Keratinocyte (primary cell): ENCODE measurements around the gene PTPN20. TPM values are rescaled to one million over a fixed set of nuclear protein-coding genes. Genes with fewer than 3 reads are reported as not detected.
"Not testable (repeated sequence)": the region's sequence is repeated elsewhere in the genome, so short reads cannot be mapped to it uniquely, and the experiment has no call there.

ENCODE experiments used
- DNase-seq: peaks from one replicate; pipeline ENCODE4 v3.0.0-alpha.2; 2011; ENCODE audit warnings: low read depth, missing footprints, low spot score
- FAIRE-seq: peaks from 2 replicates; lab custom pipeline; 2011; peaks lifted over from hg19 to GRCh38; lab: Jason Lieb, UNC
- H2AFZ ChIP-seq: 2 replicates; pipeline ENCODE4 v1.6.0; 2012; ENCODE audit warnings: low read length, control low read depth, inconsistent platforms; ENCODE audit not compliant: control insufficient read depth
- H3K27ac ChIP-seq: 2 replicates; pipeline ENCODE4 v1.5.1; 2011; ENCODE audit warnings: low read length; ENCODE audit not compliant: control insufficient read depth, insufficient read depth
- H3K27me3 ChIP-seq: 3 replicates; pipeline ENCODE4 v1.6.0; 2011; ENCODE audit warnings: low read length; ENCODE audit not compliant: control insufficient read depth, insufficient read depth; ENCODE audit errors: extremely low read depth
- H3K36me3 ChIP-seq, 2 experiments: 2 replicates in 1 of 2; 3 replicates in 1 of 2; pipeline ENCODE4 v1.5.1; 2011; ENCODE audit warnings: low read length in 2 of 2, mild to moderate bottlenecking in 1 of 2; ENCODE audit not compliant: control insufficient read depth in 2 of 2, insufficient read depth in 2 of 2; ENCODE audit errors: extremely low read depth in 1 of 2
- H3K4me1 ChIP-seq: 3 replicates; pipeline ENCODE4 v1.5.1; 2011; ENCODE audit warnings: low read length; ENCODE audit not compliant: control insufficient read depth, insufficient read depth; ENCODE audit errors: extremely low read depth
- H3K4me2 ChIP-seq: 3 replicates; pipeline ENCODE4 v1.6.0; 2011; ENCODE audit warnings: low read depth, low read length; ENCODE audit not compliant: control insufficient read depth, insufficient read depth; ENCODE audit errors: extremely low read depth
- H3K4me3 ChIP-seq, 3 experiments: fragments of 200-600 bp in 1 of 3; sonication (generic) in 1 of 3; 2 replicates in 2 of 3; 3 replicates in 1 of 3; pipeline ENCODE4 v1.5.1; 2011 to 2016; ENCODE audit warnings: low read length in 3 of 3, mild to moderate bottlenecking in 3 of 3, control low read depth in 2 of 3, inconsistent platforms in 1 of 3, low read depth in 1 of 3, mixed read lengths in 1 of 3, mixed run types in 1 of 3, moderate library complexity in 1 of 3; ENCODE audit not compliant: control insufficient read depth in 2 of 3, insufficient read depth in 2 of 3; ENCODE audit errors: extremely low read depth in 1 of 3
- H3K79me2 ChIP-seq: 2 replicates; pipeline ENCODE4 v1.6.0; 2012; ENCODE audit warnings: low read length; ENCODE audit not compliant: control insufficient read depth, insufficient read depth
- H3K9ac ChIP-seq: 3 replicates; pipeline ENCODE4 v1.6.0; 2011; ENCODE audit warnings: low read length; ENCODE audit not compliant: control insufficient read depth, insufficient read depth; ENCODE audit errors: extremely low read depth
- H3K9me1 ChIP-seq: 3 replicates; pipeline ENCODE4 v1.6.0; 2011; ENCODE audit warnings: low read length; ENCODE audit not compliant: control insufficient read depth, insufficient read depth; ENCODE audit errors: extremely low read depth
- H3K9me3 ChIP-seq: 2 replicates; pipeline ENCODE4 v1.5.1; 2012; ENCODE audit warnings: low read depth, low read length; ENCODE audit not compliant: control insufficient read depth
- H4K20me1 ChIP-seq: 3 replicates; pipeline ENCODE4 v1.6.0; 2011; ENCODE audit warnings: low read length; ENCODE audit not compliant: control insufficient read depth, insufficient read depth; ENCODE audit errors: extremely low read depth
- dilution Hi-C: fragments of 300-500 bp; cut with MboI; formaldehyde crosslinking; loops from one replicate; pipeline ENCODE4 v1.7.0; 2020; ENCODE audit warnings: low sequenced_read_pairs; ENCODE audit not compliant: extremely low pct_ligation_motif_present
- polyA plus RNA-seq, 5 experiments: library from polyadenylated mRNA; depleted of rRNA in 3 of 5; stranded (reverse) in 3 of 5; stranded (forward) in 1 of 5; unstranded in 1 of 5; fragments of >200 nt; gene quantifications; 1 replicate in 1 of 5; 2 replicates in 3 of 5; 3 replicates in 1 of 5; pipeline versions ENCODE4 v1.2.1 to v1.2.3, GENCODE V29; 2011 to 2012; ENCODE audit warnings: missing spikeins in 2 of 5, low read depth in 1 of 5, low replicate concordance in 1 of 5

Gene PTPN20
- polyA plus RNA-seq, 1 donor (not counting 4 experiments of a cell fraction or from before 2014, with no cell fraction given), result 7.3 TPM

DNA sequence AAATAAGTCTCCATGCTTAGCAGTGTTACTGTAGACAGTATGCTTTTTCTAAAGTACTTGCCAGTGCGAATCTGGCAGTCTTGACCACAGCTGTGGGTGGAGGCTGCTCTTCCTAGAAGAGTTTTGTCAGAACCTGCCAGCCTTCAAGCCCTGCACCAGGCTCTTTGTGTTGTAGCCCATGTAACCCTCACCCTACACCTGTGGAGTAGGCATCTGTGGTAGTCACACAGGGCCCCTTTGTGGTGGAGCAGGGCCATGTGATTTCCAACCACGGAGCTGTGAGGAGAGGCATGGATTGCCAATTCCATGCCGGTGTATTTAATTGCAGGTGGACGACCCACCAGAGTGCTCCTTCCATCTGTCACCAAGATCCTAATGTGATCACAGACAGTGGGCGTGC lies 7.4 kb upstream of the PTPN20 start:
- H3K27ac ChIP-seq, H3K9ac ChIP-seq, H3K36me3 ChIP-seq, H3K27me3 ChIP-seq, H3K4me3 ChIP-seq, H3K4me1 ChIP-seq, H3K4me2 ChIP-seq, H3K9me1 ChIP-seq, H3K9me3 ChIP-seq, H2AFZ ChIP-seq, DNase-seq, FAIRE-seq, H4K20me1 ChIP-seq, dilution Hi-C loops, H3K79me2 ChIP-seq: not testable (repeated sequence)

DNA sequence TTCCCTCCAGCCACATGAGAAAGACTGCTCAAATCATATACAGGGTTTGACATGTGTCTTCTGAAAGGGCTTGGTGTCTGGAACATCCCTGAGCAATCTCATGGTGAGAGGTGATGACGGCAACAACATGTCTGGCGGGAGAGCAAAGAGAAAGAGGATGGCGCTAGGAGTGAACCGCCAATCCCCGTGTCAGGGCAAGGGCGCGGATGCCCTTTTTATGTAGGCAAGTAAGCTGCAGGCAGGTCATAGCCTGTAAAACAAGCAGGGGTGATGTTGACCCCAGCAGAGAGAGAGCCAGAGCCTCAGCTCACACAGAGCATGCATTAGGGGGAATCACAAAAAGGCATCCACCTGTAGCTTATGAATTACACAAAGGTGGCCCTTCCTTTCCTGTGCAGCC lies 4.9 kb upstream of the PTPN20 start:
- H3K36me3 ChIP-seq, FAIRE-seq: not testable (repeated sequence)

DNA sequence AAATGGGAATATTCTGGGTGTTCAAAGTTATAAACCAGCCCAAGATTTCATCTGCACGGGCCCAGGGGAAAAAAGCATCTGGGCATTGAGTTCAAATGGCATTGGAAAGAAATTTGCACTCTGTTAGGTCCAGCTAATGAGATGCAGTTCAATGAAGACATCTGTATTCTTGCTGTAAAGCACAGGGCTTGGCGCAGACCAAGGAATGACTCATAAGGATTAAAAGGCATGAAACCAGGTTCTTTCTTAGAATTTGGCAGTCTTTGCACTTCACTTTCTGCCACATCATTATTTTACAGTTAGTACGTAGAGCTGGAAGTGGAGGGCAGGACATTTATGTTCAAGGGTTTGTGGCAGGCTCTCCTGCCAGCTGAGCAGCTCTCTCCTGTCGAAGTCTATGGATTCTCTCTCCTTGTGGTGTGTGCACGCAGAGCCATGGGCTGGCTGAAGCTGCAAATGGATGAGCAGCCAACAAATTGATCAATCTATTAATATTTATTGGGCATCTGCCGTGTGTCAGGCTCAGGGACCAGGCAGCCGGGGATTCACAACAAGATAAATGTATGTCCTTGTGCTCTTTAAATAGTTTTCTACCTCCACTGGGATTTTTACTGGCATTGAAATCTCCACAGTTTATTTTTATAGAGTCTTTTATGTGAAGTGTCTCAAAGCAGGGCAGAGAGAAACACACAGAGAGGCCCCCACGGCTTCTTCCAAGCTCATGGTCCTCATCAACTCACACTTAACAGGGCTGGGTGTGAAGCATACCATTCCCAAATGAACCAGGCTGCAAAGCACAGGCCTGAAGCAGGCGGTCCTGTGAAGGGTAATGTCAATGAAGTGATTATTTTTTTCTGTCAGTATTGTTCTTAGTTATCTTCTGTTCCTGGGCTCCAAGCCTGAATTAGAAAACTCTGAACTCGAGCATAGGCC lies 3.8 kb upstream of the PTPN20 start:
- H3K4me3 ChIP-seq, FAIRE-seq, H3K4me2 ChIP-seq, H3K27ac ChIP-seq, H3K4me1 ChIP-seq, H3K79me2 ChIP-seq, H4K20me1 ChIP-seq, dilution Hi-C loops, DNase-seq, H3K36me3 ChIP-seq, H3K9ac ChIP-seq, H2AFZ ChIP-seq, H3K9me3 ChIP-seq, H3K9me1 ChIP-seq, H3K27me3 ChIP-seq: not testable (repeated sequence)

More for the DNA sequence above, 4.9 kb upstream of the PTPN20 start:
- H3K4me2 ChIP-seq, H3K4me1 ChIP-seq, H2AFZ ChIP-seq, H3K9me1 ChIP-seq, H3K9ac ChIP-seq, H4K20me1 ChIP-seq, H3K27me3 ChIP-seq, H3K27ac ChIP-seq, dilution Hi-C loops, DNase-seq, H3K9me3 ChIP-seq, H3K4me3 ChIP-seq, H3K79me2 ChIP-seq: not testable (repeated sequence)

DNA sequence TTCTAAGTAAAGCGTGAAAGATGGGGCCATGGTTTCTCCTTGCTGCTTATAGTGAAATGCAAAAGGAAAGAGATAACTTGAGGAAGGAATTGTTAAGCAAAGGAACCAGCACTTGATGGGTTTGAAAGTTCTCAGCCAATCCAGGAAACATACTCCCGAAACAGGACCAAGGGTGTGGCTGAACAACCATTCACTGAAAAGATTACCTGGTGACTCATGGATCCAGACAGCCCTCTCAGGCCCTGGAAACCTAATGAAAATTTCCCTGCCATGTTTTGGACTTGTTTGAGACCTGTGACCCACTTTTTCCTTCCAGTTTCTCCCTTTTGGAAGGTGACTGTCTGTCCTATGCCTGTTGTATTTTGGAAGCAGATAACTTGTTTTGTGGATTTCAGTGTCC lies 11.3 kb downstream of the PTPN20 start:
- H3K36me3 ChIP-seq, H4K20me1 ChIP-seq, FAIRE-seq, H2AFZ ChIP-seq, H3K27ac ChIP-seq, H3K79me2 ChIP-seq, H3K27me3 ChIP-seq, dilution Hi-C loops, H3K4me3 ChIP-seq, H3K4me1 ChIP-seq, H3K9me1 ChIP-seq, H3K9me3 ChIP-seq, DNase-seq, H3K9ac ChIP-seq, H3K4me2 ChIP-seq: not testable (repeated sequence)

DNA sequence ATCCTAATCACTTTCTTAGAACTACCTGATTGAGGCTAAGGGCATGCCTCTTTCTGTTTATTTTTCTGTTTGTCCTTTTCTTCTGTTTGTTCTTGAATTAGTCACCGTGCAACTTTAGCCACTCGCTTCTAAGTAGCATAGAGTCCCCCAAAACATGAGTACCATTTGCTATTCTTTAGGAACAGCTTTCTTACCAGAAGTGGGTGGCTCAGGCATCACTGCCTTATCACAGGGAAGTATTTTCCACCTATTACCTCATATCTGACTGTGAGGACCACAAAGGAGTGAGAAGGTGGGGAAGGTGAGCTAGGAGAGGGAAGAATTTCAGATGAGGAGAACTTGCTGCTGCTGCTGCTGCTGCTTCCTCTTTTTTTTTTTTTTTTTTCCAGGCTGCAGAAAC lies 13.9 kb downstream of the PTPN20 start:
- H3K9me3 ChIP-seq, H3K27ac ChIP-seq, dilution Hi-C loops, H3K79me2 ChIP-seq, FAIRE-seq, H2AFZ ChIP-seq, H4K20me1 ChIP-seq, DNase-seq, H3K9me1 ChIP-seq, H3K4me2 ChIP-seq, H3K4me1 ChIP-seq, H3K27me3 ChIP-seq, H3K9ac ChIP-seq, H3K36me3 ChIP-seq, H3K4me3 ChIP-seq: not testable (repeated sequence)
